ENCODE measurements around the gene ITPR2.

The ITPR2 gene

DNA sequence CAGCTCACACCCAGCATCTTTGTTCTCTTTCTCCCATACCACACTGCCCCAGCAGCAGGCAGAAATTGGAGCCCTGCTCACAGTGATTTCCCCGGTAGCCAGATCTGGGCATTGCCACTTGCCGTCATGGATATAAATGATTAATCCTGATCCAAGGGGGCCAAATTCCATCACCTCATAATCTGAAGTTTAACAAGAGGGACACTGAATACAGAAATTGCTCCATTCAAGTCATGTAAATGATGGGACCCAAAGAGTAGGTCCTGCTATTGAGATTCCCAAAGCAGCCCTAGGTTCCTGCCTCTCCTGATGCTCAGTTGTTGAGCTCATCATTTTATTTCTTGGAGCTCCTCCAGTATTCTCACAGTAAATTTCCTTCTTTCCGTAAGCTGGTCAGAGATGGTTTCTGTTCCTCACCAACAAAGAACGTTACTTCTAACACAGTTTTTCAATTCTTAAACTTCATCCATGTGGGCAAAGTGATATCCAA, 11.7 kb downstream of the ITPR2 start:
- no peak for DNase-seq (ENCODE audit: low read depth in 2 of 2)

DNA sequence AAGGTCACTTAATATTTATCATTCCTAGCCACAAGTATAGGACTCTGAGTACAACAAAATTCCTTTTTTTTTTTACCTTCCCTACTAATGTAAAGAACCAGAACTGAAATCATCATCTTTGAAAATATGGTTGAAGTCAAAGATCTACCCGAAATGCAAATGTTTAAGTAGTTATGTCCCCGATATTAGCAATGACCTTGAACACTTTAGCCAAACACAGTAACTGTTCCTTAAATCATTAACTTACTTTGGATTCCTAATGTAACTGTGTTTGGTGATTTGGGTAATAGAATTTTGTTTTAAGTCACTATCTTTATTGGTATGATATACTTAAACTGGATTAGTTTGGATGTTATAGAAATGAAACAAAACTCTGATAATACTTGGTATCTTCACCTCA, 14.4 kb downstream of the ITPR2 start:
- no peak for DNase-seq (ENCODE audit: low read depth in 2 of 2)

GRCh38 chr12:26818201-26818600, 14.8 kb downstream of the ITPR2 start:
- no peak for DNase-seq (ENCODE audit: low read depth in 2 of 2)

DNA sequence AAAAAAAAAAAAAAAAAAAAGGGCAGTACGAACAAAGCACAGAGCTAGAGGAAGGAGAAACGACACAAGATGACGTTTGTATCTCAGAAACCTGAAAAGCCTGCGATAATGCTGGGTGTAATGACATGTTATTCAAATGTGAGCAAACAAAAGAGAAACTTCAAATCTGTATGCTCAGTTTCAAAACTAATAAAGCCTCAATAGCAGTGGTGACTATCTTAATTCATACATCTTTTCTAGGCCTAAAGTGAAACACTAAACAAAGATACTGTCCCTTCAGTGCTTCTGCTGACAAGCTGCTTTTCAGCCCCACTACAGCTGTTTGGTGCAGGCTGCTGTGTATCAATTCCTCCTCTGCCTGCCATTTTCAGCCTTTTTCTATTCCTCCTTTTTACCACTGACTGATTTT, 15.8 kb downstream of the ITPR2 start:
- DNase-seq (ENCODE audit: low read depth in 2 of 2) = no peak

DNA sequence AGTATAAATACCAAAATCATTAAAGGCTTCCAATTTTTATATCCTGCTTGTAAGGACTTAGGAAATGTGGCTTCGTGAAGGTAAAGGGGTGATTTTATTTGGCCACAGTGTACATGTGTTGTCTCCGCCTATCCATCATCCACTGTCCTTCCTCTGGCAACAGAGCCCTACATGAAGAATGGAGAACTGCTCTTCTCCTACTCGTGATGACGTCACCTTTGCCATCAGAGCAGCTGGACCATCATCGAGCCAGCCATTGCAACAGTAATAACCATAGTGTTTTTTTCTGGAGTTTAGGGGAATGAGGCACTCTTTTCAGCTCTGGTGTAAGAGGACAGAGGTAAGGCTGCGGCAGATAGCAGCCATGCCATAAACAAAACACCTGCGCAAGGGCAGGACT, 19.2 kb downstream of the ITPR2 start:
- DNase-seq (ENCODE audit: low read depth in 2 of 2) = no peak

GRCh38 chr12:26810330-26810729, 22.7 kb downstream of the ITPR2 start:
- DNase-seq (ENCODE audit: low read depth in 2 of 2) = no peak

GRCh38 chr12:26809611-26810285, 23.2 kb downstream of the ITPR2 start:
- no peak for DNase-seq (ENCODE audit: low read depth in 2 of 2)

GRCh38 chr12:26808766-26809476, 24.1 kb downstream of the ITPR2 start:
- DNase-seq (ENCODE audit: low read depth in 2 of 2) = no peak

GRCh38 chr12:26807292-26807691, 25.7 kb downstream of the ITPR2 start:
- DNase-seq (ENCODE audit: low read depth in 2 of 2) = no peak

GRCh38 chr12:26806556-26806955, 26.4 kb downstream of the ITPR2 start:
- DNase-seq (ENCODE audit: low read depth in 2 of 2) = no peak

GRCh38 chr12:26805401-26805971, 27.5 kb downstream of the ITPR2 start:
- no peak for DNase-seq (ENCODE audit: low read depth in 2 of 2)

- DNase-seq (ENCODE audit: low read depth in 2 of 2) = no peak
Observed at GRCh38 chr12:26803552-26803951, 29.4 kb downstream of the ITPR2 start.

DNA sequence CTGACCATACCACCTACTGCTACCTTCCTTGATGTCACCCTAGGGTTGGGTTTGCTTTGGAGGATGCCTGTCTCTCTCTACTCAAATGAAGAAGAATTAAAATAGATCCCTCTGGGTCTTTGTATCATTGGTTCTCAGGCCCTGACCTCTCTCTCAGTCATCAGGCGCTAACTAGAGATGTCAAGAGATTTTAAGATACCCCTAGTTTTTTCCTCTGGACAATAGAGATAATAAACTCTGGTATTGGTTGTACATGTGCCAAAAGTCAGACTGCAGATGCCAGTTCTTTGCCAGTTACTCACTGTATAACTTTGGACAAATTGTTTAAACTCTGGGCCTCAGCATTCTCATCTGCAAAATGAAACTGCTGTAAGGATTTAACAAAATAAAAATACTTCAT, 31.5 kb downstream of the ITPR2 start:
- no peak for DNase-seq (ENCODE audit: low read depth in 2 of 2)

DNA sequence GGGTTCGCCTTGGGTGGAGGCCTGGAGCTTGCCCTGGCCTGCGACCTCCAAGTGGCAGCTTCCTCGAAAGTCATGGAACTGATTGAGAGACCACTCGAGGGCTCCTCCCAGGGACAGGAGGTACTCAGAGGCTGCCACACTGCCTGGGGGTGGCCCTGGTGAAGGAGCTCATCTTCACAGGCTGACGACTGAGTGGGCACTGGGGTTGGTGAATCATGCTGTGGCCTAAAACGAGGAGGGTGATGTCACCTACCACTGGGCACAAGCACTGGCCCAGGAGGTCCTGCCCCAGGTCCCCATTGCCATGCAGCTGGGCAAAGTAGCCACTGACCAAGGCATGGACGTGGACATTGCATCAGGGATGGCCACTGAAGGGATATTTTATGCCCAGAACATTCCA, 32.1 kb downstream of the ITPR2 start:
- no peak for DNase-seq (ENCODE audit: low read depth in 2 of 2)

GRCh38 chr12:26800347-26800746, 32.6 kb downstream of the ITPR2 start:
- DNase-seq (ENCODE audit: low read depth in 2 of 2) = no peak

- DNase-seq (ENCODE audit: low read depth in 2 of 2) = no peak
Observed at GRCh38 chr12:26799741-26800140, 33.3 kb downstream of the ITPR2 start.

DNA sequence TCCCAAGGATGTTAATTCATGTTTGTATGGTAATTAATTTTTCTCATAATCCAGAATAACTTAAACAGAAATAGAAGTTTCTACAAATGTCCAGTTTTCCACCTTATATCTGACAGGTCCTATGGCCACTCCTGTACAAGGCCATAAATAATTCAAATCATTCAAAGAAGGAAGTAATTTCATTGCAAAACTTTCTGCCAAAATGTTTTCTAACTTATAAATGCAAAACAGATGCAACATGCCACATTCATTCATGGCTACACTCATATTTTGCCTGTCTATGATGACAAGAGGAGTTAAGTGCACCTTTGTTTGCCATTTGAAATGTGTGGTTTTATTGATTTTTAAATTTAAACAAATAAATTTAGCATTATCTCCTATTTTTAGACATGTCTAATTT, 34.4 kb downstream of the ITPR2 start:
- no peak for DNase-seq (ENCODE audit: low read depth in 2 of 2)

- no peak for DNase-seq (ENCODE audit: low read depth in 2 of 2)
Observed at GRCh38 chr12:26798023-26798422, 35.0 kb downstream of the ITPR2 start.

- DNase-seq (ENCODE audit: low read depth in 2 of 2) = no peak
Observed at GRCh38 chr12:26795910-26796309, 37.1 kb downstream of the ITPR2 start.

- DNase-seq (ENCODE audit: low read depth in 2 of 2) = no peak
Observed at GRCh38 chr12:26791301-26791791, 41.6 kb downstream of the ITPR2 start.

DNA sequence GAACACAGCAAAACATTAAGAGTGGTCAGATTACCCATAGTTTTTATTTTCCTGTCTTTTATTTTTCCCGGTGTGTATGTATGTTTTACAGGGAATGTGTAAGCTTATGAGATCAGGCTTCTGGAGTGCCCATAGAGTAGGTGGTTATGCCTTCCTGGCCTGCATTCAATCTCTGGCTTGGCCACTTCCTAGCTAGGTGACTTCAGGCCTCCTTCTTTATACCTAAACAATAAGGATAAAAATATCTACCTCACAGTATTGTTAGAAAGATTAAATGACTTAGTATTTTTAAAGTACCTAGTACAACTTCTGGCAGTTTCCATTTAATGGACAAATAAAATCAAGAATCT, 42.4 kb downstream of the ITPR2 start:
- DNase-seq (ENCODE audit: low read depth in 2 of 2) = no peak

DNA sequence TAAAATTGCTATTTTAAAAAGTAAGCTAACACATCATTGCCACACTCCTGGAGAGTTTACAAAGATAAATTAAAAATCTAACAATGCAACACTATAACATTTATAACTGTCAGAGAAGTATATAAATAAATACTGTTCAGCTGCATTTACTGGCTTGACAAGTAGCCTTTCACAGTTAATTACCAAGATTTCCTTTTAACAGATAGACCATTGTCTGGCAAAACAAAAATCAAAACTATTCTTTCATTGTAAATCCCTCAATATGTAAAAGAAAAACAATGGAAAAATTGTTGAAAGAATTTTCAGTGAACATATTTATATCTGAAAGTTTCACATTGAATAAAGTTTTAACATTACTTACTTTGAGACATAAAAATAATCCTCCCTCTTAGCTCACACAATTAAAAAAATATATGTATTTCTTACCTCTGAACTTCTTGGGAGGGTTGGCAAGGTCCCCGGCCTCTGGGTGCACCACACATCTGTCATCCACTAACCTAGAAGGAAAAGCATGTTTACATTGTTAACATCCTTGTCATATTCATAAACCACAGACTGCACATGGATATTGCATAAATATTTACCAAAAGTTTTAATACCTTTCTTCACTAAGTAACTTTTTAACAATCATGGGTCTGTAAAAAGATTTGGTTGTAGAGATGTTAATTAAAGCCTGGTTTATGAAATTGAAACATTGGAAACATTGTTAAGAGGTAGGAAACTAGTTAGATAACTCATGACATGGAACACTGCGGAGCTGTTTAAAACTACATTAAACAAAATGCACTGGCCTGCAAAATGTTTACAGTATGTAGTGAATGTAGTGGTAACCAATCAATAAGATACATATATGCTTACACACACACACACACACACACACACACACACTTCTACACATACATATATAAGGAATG, 43.0 kb downstream of the ITPR2 start:
- no peak for DNase-seq (ENCODE audit: low read depth in 2 of 2)
